Adipocyte (in vitro differentiated cells): ENCODE results near the gene TCF7L1.
"Not testable (repeated sequence)": the region's sequence is repeated elsewhere in the genome, so short reads cannot be mapped to it uniquely, and the experiment has no call there.

Experiments used
- DNase-seq: peaks from one replicate; pipeline ENCODE4 v3.0.0-alpha.2; 2015; ENCODE audit warnings: low read depth
- H3K27me3 ChIP-seq: replicated peaks from 2 replicates; pipeline ENCODE4 v1.7.0; 2013; ENCODE audit warnings: mild to moderate bottlenecking, low read length, moderate library complexity; ENCODE audit not compliant: control insufficient read depth, insufficient read depth
- H3K36me3 ChIP-seq: 2 replicates; pipeline ENCODE4 v1.7.0; 2013; ENCODE audit warnings: low read length, mild to moderate bottlenecking, moderate library complexity; ENCODE audit not compliant: control insufficient read depth, insufficient read depth, severe bottlenecking
- H3K4me1 ChIP-seq: 2 replicates; pipeline ENCODE4 v1.7.0; 2013; ENCODE audit warnings: mild to moderate bottlenecking, low read length, moderate library complexity; ENCODE audit not compliant: control insufficient read depth, insufficient read depth
- H3K4me3 ChIP-seq: 2 replicates; pipeline ENCODE4 v1.7.0; 2013; ENCODE audit warnings: mild to moderate bottlenecking, low read length, moderate library complexity
- H3K9ac ChIP-seq: 2 replicates; pipeline ENCODE4 v1.7.0; 2013; ENCODE audit warnings: mild to moderate bottlenecking, low read length, moderate library complexity
- H3K9me3 ChIP-seq: 2 replicates; pipeline ENCODE4 v1.7.0; 2013; ENCODE audit warnings: mild to moderate bottlenecking, low read length, moderate library complexity; ENCODE audit not compliant: control insufficient read depth

Gene TCF7L1

DNA sequence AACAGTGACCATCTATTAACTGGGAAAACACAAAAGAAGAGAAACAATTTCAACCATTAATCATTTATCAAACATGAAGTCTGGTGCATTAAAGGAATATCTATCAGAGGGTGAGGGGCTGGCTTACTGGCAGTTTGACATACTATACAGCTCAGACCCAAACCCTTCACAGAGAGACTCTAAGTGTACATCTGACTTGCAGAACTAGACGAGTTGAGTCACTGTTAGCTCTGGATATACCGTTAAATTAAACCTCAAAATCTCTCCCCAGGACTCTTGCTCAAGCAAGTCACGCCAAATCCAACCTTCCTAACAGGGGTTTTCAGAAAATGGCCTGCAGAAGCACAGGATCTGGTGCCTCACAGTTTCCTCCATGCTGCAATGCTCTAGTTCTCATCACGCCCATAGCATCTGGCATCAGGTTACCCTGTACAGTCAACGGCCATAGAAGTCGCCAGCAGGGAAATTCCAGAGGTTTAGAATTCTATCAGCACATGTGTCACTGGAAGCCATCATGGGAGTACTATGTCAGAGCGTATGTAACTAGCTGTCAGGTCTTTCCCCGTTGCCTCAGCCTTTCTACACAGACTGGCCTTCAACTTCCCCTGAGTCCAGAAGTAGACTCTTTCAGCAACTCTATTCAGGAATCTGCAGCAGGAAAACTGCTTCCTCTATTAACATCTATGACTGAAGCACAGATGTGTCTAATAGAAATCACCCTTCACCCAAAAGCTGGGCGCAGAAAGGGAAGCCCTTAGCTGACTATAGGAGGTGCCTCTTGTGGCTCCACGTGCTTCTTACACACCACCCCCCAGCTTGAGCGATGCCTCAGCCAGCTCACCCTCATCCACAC lies 185.3 kb downstream of the TCF7L1 start:
- Histone ChIP-seq H3K4me1 (peaks cover 31% of the 10 kb centered on the region), H3K27me3 (no peaks in the 10 kb centered on the region), H3K9me3 (no peaks in the 10 kb centered on the region), H3K9ac (no peak overlapping the region), H3K36me3 (peaks cover 64% of the 10 kb centered on the region), H3K4me3 (no peak overlapping the region)
- peak; percentile 95 for DNase-seq

DNA sequence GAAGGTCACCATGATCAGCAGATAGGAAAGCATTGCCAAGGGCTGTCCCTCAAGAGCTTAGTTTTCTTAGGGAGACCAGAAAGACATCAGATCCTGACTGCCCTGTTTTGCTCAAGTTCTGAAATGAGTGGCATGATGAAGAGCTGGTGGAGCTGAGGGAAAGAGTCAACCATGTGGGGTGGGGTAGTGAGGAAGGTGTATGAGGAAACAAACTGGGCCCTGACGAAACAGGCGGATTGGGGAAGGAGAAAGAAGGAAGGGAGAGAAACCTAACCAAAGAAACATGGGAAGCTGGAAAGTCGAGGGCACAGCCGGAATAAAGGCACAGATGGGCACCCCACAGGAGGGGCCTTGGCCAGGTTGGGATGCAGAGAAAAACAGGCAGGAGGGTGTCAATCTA lies 186.6 kb downstream of the TCF7L1 start:
- no peaks in the 10 kb centered on the region for H3K9me3 ChIP-seq
- no peak overlapping the region for H3K4me3 ChIP-seq
- H3K36me3 ChIP-seq, result peaks cover 73% of the 10 kb centered on the region
- H3K4me1 ChIP-seq, result peaks cover 33% of the 10 kb centered on the region
- no peak for DNase-seq
- no peaks in the 10 kb centered on the region for H3K27me3 ChIP-seq
- no peak overlapping the region for H3K9ac ChIP-seq

DNA sequence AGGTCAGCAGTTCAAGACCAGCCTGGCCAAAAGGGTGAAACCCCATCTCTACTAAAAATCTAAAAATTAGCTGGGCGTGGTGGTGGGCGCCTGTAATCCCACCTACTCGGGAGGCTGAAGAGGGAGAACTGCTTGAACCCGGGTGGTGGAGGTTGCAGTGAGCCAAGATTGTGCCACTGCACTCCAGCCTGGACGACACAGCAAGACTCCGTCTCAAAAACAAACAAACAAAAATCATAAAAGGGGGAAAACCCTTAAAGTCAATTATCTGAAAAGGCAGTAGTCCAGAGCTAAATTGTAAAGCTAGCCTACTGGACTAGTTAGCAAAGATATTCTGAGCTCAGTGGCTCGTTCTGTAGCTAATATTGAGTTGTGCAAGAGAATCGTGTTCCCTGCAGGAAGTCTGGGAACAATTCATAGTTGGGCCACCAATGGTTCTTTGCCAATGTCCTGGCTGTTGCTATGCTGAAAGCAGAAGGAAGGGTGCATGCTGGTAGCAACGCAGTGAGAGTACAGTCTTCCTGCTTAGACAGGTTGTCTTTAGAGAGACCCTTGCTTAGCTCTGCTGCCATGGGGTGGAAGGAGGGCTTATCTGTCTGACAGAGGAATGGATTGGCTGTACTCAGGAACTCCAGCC lies 190.3 kb downstream of the TCF7L1 start:
- H3K4me1 ChIP-seq, result peaks cover 52% of the 10 kb centered on the region
- DNase-seq, result no peak
- H3K9ac ChIP-seq, result peak overlapping the region; percentile 37
- H3K27me3 ChIP-seq, result no peaks in the 10 kb centered on the region
- H3K4me3 ChIP-seq, result peak overlapping the region; percentile 43
- peaks cover 55% of the 10 kb centered on the region for H3K36me3 ChIP-seq
- no peaks in the 10 kb centered on the region for H3K9me3 ChIP-seq

DNA sequence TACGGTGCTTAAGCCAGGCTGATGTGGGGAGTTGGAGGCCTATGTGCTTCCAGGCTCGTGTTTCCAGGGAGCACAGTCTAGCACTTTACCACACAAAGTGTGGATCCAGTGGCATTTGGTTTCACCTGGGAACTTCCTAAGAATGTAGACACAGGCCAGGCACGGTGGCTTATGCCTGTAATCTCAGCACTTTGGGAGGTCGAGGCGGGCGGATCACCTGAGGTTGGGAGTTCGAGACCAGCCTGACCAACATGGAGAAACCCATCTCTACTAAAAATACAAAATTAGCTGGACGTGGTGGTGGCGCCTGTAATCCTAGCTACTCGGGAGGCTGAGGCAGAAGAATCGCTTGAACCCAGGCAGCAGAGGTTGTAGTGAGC lies 190.8 kb downstream of the TCF7L1 start:
- Histone ChIP-seq H3K36me3 (peaks cover 55% of the 10 kb centered on the region), H3K9ac (peak overlapping the region; percentile 37), H3K4me1 (peaks cover 51% of the 10 kb centered on the region), H3K4me3 (peak overlapping the region; percentile 43)
- not testable (repeated sequence) for DNase-seq, H3K27me3 ChIP-seq, H3K9me3 ChIP-seq

DNA sequence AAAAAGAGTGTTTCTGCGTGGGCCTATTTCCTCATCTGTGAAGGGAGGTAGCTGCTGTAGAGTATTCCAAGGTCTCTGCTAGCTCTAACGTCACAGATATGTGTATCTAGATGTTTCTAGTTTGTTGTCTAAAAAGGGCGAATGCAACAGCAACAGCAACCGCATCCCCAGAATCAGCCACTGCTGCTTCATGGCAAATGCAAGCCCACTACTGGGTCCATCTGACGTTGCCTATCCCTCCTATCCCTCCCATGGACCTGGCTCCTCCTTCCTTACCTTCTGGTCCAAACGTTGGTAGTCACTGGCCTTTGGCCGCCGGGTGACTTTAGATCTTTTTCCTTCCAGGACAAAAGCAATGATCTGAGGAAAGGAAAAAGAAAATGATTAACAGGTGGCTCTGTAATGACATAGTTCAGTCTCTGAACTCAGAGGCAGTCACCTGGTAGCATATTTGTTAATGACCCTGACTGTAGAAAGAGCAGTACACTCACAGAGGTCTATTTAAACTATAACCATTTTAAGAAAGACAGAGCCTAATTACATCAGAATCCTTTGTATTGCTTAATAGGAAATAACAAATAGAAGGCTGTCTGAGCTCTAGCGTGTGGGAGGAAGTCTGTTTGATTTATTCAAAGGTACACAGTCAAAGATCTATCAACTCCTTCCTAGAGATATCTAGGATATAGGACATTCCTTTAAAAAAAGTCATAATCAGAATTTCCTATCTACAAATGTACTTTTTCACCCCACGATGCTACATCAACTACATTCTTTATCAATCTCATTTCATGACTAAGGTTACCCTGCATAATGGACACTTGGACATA lies 191.7 kb downstream of the TCF7L1 start:
- Histone ChIP-seq H3K9ac (peak overlapping the region; percentile 91), H3K4me3 (peak overlapping the region; percentile 88), H3K9me3 (no peaks in the 10 kb centered on the region), H3K27me3 (no peaks in the 10 kb centered on the region), H3K36me3 (peaks cover 50% of the 10 kb centered on the region), H3K4me1 (peaks cover 50% of the 10 kb centered on the region)
- DNase-seq, result peak; percentile 65

DNA sequence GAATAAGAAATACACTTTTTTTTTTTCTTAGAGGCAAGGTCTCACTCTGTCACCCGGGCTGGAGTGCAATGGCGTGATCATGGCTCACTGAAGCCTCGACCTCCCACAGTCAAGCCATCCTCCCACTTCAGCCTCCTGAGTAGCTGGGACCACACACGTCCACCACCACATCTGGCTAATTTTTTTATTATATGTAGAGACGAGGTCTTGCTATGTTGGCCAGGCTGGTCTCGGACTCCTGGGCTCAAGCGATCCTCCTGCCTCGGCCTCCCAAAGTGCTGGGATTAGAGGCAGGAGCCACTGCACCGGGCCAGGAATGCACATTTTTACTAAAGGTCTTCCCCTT lies 192.2 kb downstream of the TCF7L1 start:
- H3K4me1 ChIP-seq, result peaks cover 50% of the 10 kb centered on the region
- H3K9me3 ChIP-seq, result no peaks in the 10 kb centered on the region
- no peak for DNase-seq
- peak overlapping the region; percentile 88 for H3K4me3 ChIP-seq
- H3K36me3 ChIP-seq, result peaks cover 45% of the 10 kb centered on the region
- no peaks in the 10 kb centered on the region for H3K27me3 ChIP-seq
- H3K9ac ChIP-seq, result peak overlapping the region; percentile 91

DNA sequence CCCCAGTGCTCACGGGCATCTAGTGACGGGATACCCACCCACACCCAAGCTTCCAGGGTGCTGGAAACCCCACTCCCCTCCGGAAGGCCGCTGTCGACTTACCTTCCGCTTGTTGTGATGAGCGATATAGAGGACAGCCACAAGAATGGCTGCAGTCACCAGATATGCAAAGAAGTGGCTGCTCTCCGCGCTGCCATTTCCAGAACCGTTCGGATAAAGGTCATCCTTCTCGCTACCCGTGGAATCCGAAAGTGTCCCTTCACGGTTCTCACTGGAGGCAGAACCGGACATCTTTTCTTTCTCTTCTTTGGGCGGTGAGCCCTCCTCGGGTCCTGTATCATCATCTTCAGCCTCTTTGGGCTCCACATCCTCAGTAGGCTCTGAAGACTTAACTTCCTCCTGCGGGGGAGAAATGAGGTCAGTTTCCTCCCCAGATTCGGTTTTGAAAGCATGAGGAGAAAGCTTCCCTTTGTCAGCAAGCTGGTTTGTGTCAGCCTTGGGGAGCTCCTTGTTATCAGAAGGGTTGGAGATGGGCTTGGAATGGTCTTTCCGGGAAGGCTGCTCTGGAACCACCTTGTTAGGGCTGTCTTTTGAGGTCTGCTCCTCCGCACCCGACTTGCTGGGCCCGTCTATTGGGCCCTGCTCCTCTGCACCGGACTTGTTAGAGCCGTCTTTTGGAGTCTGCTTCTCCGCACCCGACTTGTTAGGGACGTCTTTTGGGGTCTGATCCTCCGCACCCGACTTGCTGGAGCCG lies 193.4 kb downstream of the TCF7L1 start:
- no peaks in the 10 kb centered on the region for H3K9me3 ChIP-seq
- H3K4me1 ChIP-seq, result peaks cover 50% of the 10 kb centered on the region
- H3K4me3 ChIP-seq, result peak overlapping the region; percentile 88
- H3K9ac ChIP-seq, result peak overlapping the region; percentile 91
- H3K27me3 ChIP-seq, result no peaks in the 10 kb centered on the region
- H3K36me3 ChIP-seq, result peaks cover 33% of the 10 kb centered on the region
- peak; percentile 30 for DNase-seq

DNA sequence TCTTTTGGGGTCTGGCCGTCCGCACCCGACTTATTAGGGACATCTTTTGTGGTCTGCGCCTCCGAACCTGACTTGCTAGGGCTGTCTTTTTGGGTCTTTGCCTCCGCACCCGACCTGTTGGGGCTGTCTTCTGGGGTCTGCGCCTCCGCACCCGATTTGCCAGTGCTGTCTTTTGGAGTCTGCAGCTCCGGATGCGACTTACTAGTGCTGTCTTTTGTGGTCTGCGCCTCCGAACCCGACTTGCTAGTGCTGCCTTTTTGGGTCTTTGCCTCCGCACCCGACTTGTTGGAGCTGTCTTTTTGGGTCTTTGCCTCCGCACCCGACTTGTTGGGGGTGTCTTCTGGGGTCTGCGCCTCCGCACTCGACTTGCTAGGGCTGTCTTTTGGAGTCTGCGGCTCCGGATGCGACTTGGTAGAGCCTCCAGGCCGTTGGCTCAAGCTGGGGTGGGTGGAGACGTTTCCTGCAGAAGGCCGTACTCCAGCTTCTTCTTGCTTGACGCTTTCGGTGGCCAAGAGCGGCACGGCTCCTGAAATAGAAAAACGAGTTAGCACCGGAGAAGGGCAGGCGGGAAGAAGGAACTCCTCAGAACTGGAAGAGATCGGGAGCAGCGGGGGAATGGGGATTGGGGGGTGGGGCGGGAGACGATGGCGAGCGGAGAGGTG lies 194.1 kb downstream of the TCF7L1 start:
- Histone ChIP-seq H3K9ac (peak overlapping the region; percentile 91), H3K36me3 (peaks cover 26% of the 10 kb centered on the region), H3K4me3 (peak overlapping the region; percentile 88), H3K4me1 (peaks cover 47% of the 10 kb centered on the region), H3K27me3 (no peaks in the 10 kb centered on the region), H3K9me3 (no peaks in the 10 kb centered on the region)
- peak; percentile 65 for DNase-seq

DNA sequence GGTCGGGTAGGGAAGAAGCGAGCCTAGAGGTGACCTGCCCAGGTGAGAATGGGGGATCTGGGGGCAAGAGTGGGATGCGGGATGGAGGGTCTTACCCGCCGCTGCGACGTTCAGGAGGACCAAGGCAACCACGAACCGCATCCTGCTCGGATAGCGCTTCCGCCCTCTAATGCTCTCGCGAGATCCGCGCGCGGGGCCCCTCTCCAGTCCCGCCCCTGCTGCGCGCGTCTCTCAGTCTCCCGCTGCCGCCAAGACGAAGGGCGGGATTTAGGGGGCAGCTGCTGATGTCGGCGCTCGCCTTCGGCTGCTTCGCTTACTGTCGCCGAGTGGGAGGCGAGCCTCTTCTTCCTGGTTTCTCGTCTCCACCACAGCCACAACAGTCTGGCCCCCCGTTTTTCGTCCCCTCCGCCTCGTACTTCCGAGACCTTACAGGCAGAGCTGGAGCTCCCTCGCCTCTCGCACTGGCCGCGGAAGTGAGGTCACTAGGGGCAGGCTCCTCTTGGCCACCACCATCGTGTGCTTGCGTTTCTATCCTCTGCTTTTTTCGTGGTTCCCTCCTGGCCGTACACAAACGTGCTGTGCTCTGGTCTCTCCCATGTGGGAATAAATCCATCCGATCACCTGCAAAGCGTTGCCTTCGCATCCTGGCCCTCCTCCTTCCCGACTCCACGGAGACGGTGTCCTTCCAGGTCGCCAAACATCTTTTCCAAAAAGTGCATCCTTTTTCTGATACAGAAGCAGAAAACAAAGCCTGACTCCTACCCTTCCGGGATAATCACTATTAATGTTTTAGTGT lies 194.8 kb downstream of the TCF7L1 start, which contains the start of gene TGOLN2:
TGOLN2 (minus strand) TSS at position 168 of the 796 bp plus-strand sequence; CDS start at position 141, 27 bp downstream.
- peak within 1 kb of the TSS; percentile 91 for H3K9ac ChIP-seq
- no peaks in the 10 kb centered on the region for H3K9me3 ChIP-seq
- peak; percentile 98 for DNase-seq
- peaks cover 19% of the 10 kb centered on the region for H3K36me3 ChIP-seq
- H3K4me1 ChIP-seq, result peaks cover 46% of the 10 kb centered on the region
- H3K27me3 ChIP-seq, result no peaks in the 10 kb centered on the region
- peak within 1 kb of the TSS; percentile 88 for H3K4me3 ChIP-seq

DNA sequence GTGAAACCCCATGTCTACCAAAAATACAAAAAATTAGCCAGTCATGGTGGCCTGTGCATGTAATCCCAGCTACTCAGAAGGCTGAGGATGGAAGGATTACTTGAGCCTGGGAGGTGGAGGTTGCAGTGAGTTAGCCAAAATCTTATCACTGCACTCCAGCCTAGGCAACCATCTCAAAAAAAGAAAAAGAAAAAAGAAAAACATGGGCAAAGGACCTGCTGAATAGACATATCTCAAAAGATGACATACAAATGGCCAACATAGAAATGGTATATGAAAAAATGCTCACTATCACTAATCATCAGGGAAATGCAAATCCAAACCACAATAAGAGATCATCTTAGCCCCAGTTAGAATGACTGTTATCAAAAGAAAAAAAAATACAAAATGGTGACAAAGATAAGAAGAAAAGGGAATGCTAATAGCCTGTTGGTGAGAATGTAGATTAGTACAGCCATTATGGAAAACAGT lies 196.0 kb downstream of the TCF7L1 start:
- Histone ChIP-seq H3K36me3 (peaks cover 7% of the 10 kb centered on the region), H3K27me3 (no peaks in the 10 kb centered on the region), H3K9ac (no peak overlapping the region), H3K4me3 (no peak overlapping the region), H3K4me1 (peaks cover 35% of the 10 kb centered on the region), H3K9me3 (no peaks in the 10 kb centered on the region)
- DNase-seq, result no peak
